Smooth muscle cell of the brain vasculature (primary cell): ENCODE data around the gene ADCK1.
"Not testable (repeated sequence)": the region's sequence is repeated elsewhere in the genome, so short reads cannot be mapped to it uniquely, and the experiment has no call there.

ENCODE experiments used
- DNase-seq: peaks from one replicate; pipeline ENCODE4 v3.0.0-alpha.2; 2012; ENCODE audit warnings: low read depth, low spot score

The ADCK1 gene

GRCh38 chr14:77808250-77808649, 8.3 kb downstream of the ADCK1 start:
- DNase-seq = no peak

GRCh38 chr14:77809011-77809410, 9.1 kb downstream of the ADCK1 start:
- DNase-seq = no peak

- no peak for DNase-seq
Measured at GRCh38 chr14:77812028-77812427, 12.1 kb downstream of the ADCK1 start.

- not testable (repeated sequence) for DNase-seq
Measured at GRCh38 chr14:77812682-77813081, 12.8 kb downstream of the ADCK1 start.

- no peak for DNase-seq
Measured at GRCh38 chr14:77822307-77822706, 22.4 kb downstream of the ADCK1 start.

- DNase-seq = no peak
Measured at GRCh38 chr14:77822741-77823140, 22.8 kb downstream of the ADCK1 start.

GRCh38 chr14:77823378-77823777, 23.5 kb downstream of the ADCK1 start:
- no peak for DNase-seq

- no peak for DNase-seq
Measured at GRCh38 chr14:77825895-77826519, 26.1 kb downstream of the ADCK1 start.

GRCh38 chr14:77830692-77831091, 30.8 kb downstream of the ADCK1 start:
- DNase-seq = no peak

GRCh38 chr14:77832297-77832696, 32.4 kb downstream of the ADCK1 start:
- DNase-seq = no peak

- DNase-seq = no peak
Measured at GRCh38 chr14:77837926-77838325, 38.0 kb downstream of the ADCK1 start.

GRCh38 chr14:77838831-77839511, 39.1 kb downstream of the ADCK1 start:
- DNase-seq = peak; percentile 13

- DNase-seq = no peak
Measured at GRCh38 chr14:77843195-77843594, 43.3 kb downstream of the ADCK1 start.

- no peak for DNase-seq
Measured at GRCh38 chr14:77843651-77844050, 43.7 kb downstream of the ADCK1 start.

GRCh38 chr14:77844802-77845201, 44.9 kb downstream of the ADCK1 start:
- no peak for DNase-seq

GRCh38 chr14:77848031-77848430, 48.1 kb downstream of the ADCK1 start:
- no peak for DNase-seq

GRCh38 chr14:77849711-77850110, 49.8 kb downstream of the ADCK1 start:
- DNase-seq = no peak

GRCh38 chr14:77853919-77854318, 54.0 kb downstream of the ADCK1 start:
- no peak for DNase-seq

- DNase-seq = no peak
Measured at GRCh38 chr14:77856941-77857340, 57.0 kb downstream of the ADCK1 start.

GRCh38 chr14:77859934-77860570, 60.1 kb downstream of the ADCK1 start:
- no peak for DNase-seq

- no peak for DNase-seq
Measured at GRCh38 chr14:77861201-77861600, 61.3 kb downstream of the ADCK1 start.

- peak; percentile 47 for DNase-seq
Measured at GRCh38 chr14:77862154-77862786, 62.4 kb downstream of the ADCK1 start.

GRCh38 chr14:77864085-77864484, 64.2 kb downstream of the ADCK1 start:
- DNase-seq = no peak
